Activated T-cell treated with anti-CD3 and anti-CD28 coated beads, Interleukin-2, amount 50 U/mL, for 24 hours (primary cell): ENCODE results near the gene CENPA.
A peak's percentile ranks its signal among the peaks of the same experiment; 100 is the strongest.

Experiments used
- DNase-seq: peaks from one replicate; pipeline ENCODE4 v3.0.0-alpha.2; 2020
- H3K27ac Mint-ChIP-seq: 2 replicates; pipeline ENCODE4 v1.8.0; 2020; ENCODE audit warnings: mild to moderate bottlenecking, mixed read lengths
- H3K27me3 Mint-ChIP-seq: 2 replicates; pipeline ENCODE4 v1.8.0; 2020; ENCODE audit warnings: mixed read lengths
- H3K36me3 Mint-ChIP-seq: 2 replicates; pipeline ENCODE4 v1.8.0; 2020; ENCODE audit warnings: low read depth, mixed read lengths
- H3K4me1 Mint-ChIP-seq: 2 replicates; pipeline ENCODE4 v1.8.0; 2020; ENCODE audit warnings: low read depth, mixed read lengths
- H3K4me3 Mint-ChIP-seq: 2 replicates; pipeline ENCODE4 v1.8.0; 2020; ENCODE audit warnings: mild to moderate bottlenecking, moderate library complexity, mixed read lengths
- H3K9me3 Mint-ChIP-seq: 2 replicates; pipeline ENCODE4 v1.8.0; 2020; ENCODE audit warnings: mixed read lengths

Gene CENPA

DNA sequence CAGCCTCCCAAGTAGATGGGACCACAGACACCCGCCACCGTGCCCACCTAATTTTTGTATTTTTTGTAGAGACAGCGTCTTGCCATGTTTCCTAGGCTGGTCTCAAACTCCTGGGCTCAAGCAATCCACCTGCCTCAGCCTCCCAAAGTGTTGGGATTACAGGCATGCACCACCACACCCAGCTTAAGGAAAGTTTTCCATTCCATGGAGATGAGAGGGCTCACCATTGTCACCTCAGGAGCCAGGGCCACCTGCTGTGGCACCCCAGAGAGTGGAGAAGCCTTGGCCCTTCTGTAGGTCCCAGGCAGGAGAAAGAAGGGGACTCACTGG lies 17.1 kb upstream of the CENPA start:
- H3K9me3 Mint-ChIP-seq: no peaks in the 10 kb centered on the region
- peak overlapping the region; percentile 69 for H3K27ac Mint-ChIP-seq
- DNase-seq: no peak
- H3K4me1 Mint-ChIP-seq: peaks cover 72% of the 10 kb centered on the region
- H3K27me3 Mint-ChIP-seq: no peaks in the 10 kb centered on the region
- no peak overlapping the region for H3K4me3 Mint-ChIP-seq
- H3K36me3 Mint-ChIP-seq: peaks cover 38% of the 10 kb centered on the region

DNA sequence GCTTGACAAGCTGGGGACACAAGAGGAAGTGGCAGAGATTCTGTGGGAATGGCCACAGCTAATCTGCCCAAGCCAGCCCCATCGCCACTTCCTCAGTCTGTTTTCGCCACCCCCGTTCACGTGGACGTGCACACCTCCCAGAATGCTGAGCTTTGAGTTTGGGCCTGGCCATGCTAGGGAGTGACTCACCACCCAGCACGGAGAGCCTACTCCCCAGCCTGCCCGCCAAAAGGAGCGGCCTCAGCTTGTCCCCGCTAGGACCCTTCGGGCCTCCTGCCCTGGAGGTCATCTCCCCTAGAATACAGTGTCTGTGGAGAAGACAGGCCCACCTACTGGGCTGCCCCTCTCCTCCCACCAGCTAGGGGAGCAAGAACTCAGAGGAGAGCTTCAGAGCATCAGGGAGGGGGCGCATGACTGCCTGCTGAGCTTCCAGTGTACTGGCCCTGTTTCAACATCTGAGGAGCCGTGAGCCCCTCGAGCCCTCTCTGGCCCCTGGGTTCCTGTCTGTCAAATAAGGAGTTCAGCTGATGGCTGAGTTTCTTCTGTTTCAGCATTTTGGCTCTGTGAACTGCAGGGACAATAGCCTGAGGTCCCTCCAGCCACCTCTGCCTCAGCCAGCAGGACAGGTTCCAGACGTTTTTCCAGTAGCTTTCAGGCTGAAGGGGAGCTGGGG lies 16.6 kb upstream of the CENPA start:
- Mint-ChIP-seq H3K4me1 (peaks cover 72% of the 10 kb centered on the region), H3K36me3 (peaks cover 42% of the 10 kb centered on the region)
- DNase-seq: peak; percentile 47

DNA sequence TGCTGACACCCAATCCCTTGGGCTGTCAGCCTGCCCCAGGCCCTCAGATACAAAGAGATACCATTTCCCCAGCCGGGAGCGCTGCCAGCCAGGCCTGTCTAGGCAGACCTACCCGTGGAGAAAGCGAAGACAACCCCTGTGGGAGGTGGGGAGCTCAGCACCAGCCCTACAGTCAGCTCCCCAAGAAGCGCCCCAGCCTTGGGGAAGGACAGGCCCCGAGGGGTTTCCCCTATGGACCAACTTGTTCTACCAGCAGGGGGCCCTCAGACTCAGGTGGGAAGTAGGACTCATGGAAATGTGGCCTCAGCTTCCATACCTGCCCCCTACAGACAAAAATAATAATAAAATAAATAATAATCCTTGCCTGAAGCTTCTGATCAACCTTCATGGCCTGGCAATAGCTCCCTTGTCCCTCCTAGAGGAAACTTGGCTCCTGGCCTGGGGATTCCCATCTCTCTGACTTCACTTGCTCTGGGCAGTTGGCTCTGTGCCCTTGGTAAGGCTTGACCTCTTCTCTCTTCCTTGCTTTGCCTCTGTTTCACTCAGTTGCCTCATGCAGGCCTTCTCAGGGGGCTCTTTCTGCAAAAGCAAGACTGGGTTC lies 14.8 kb upstream of the CENPA start:
- H3K4me3 Mint-ChIP-seq: no peak overlapping the region
- H3K27me3 Mint-ChIP-seq: no peaks in the 10 kb centered on the region
- DNase-seq: no peak
- H3K36me3 Mint-ChIP-seq: peaks cover 52% of the 10 kb centered on the region
- H3K4me1 Mint-ChIP-seq: peaks cover 56% of the 10 kb centered on the region
- peak overlapping the region; percentile 71 for H3K27ac Mint-ChIP-seq
- H3K9me3 Mint-ChIP-seq: no peaks in the 10 kb centered on the region

More for the DNA sequence above, 16.6 kb upstream of the CENPA start:
- H3K9me3 Mint-ChIP-seq: no peaks in the 10 kb centered on the region
- peak overlapping the region; percentile 69 for H3K27ac Mint-ChIP-seq
- no peaks in the 10 kb centered on the region for H3K27me3 Mint-ChIP-seq
- no peak overlapping the region for H3K4me3 Mint-ChIP-seq

DNA sequence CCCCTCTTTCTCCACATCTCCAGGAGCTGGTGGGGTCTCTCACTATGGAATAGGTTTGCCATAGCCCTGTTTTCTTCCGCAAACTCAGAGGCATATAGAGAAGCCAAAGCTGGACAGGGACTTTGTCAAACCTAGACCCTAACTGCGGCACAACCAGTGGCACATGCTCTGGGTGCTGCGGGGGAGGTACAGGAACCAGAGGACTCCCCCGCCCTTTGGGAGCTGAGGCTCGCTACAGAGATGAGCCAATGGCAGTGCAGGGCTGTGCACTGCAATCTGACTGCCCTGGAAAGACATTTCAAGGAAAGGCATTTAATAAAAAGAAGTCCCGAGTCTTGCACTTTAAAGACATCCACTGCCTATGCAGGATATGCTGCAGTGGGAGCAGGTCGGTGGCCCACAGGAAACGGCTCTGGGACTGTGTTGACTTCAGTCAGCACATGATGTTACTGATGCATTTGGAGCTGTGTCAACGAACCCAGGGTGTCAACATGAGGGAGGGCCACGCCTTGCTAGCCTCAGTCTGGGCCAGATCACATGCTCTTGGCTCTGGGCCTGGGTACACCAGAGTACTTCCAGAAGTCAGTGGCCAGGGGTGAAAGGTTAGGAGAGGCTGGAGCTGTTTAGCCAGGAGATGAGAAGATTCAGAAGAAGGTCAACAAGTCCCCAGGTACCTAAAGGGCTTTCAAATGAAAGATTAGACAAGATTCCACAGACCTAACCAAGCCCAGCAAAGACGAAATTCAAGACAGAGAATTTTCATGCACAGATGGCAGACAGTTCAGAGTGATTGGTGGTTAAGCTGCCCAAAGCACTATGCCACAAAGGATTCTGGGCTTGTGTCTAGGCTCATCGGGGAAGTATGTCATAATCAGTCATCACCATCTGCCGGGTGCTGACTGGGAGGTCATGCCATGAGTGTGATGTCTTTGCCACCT lies 13.5 kb upstream of the CENPA start:
- H3K4me3 Mint-ChIP-seq: no peak overlapping the region
- no peaks in the 10 kb centered on the region for H3K9me3 Mint-ChIP-seq
- H3K27me3 Mint-ChIP-seq: no peaks in the 10 kb centered on the region
- H3K27ac Mint-ChIP-seq: peak overlapping the region; percentile 71
- peak; percentile 41 for DNase-seq
- H3K36me3 Mint-ChIP-seq: peaks cover 63% of the 10 kb centered on the region
- H3K4me1 Mint-ChIP-seq: peaks cover 45% of the 10 kb centered on the region

DNA sequence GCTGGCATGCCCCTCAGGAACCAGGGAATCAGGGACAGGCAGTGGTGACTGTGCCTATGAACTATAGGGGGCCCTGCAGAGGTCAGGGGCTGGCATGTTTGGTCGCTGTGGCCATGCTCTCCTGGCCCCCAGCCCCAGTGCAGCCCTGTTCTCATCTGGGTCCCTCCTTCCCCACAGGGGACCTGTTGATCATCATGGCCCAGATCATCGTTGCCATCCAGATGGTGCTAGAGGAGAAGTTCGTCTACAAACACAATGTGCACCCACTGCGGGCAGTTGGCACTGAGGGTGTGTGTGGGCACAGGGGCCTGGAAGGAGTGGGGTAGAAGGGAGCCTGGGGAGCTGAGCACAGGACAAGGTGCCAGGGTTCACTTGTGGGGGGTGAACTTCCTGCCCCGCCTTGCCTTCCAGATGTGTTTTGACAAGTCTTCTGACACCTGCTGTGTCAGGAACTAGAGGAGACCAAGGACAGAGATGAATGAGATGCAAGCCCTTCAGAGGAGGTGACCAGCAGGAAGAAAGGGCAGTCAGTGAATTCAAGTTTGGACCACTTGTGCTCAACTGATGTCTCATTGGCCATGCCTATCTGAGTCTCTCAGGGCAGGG lies 9.6 kb upstream of the CENPA start:
- Mint-ChIP-seq H3K9me3 (no peaks in the 10 kb centered on the region), H3K4me1 (peaks cover 29% of the 10 kb centered on the region), H3K27ac (peak overlapping the region; percentile 56), H3K27me3 (no peaks in the 10 kb centered on the region), H3K4me3 (no peak overlapping the region), H3K36me3 (peaks cover 87% of the 10 kb centered on the region)
- DNase-seq: no peak

DNA sequence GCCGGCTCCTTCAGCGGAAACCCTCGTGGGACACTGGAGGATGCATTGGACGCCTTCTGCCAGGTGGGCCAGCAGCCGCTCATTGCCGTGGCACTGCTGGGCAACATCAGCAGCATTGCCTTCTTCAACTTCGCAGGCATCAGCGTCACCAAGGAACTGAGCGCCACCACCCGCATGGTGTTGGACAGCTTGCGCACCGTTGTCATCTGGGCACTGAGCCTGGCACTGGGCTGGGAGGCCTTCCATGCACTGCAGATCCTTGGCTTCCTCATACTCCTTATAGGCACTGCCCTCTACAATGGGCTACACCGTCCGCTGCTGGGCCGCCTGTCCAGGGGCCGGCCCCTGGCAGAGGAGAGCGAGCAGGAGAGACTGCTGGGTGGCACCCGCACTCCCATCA lies 7.8 kb upstream of the CENPA start:
- Mint-ChIP-seq H3K27ac (peak overlapping the region; percentile 91), H3K4me3 (no peak overlapping the region)

DNA sequence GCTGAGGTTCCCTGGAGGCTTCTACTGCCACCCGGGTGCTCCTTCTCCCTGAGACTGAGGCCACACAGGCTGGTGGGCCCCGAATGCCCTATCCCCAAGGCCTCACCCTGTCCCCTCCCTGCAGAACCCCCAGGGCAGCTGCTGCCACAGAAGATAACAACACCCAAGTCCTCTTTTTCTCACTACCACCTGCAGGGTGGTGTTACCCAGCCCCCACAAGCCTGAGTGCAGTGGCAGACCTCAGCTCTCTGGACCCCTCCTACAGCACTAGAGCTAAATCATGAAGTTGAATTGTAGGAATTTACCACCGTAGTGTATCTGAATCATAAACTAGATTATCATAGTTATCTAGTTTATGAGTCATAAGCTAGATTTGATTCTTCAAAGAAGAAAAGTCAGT lies 7.3 kb upstream of the CENPA start:
- H3K36me3 Mint-ChIP-seq: peaks cover 79% of the 10 kb centered on the region
- no peak overlapping the region for H3K4me3 Mint-ChIP-seq
- peak overlapping the region; percentile 91 for H3K27ac Mint-ChIP-seq
- H3K27me3 Mint-ChIP-seq: no peaks in the 10 kb centered on the region
- H3K4me1 Mint-ChIP-seq: peaks cover 12% of the 10 kb centered on the region
- H3K9me3 Mint-ChIP-seq: no peaks in the 10 kb centered on the region
- no peak for DNase-seq

More for the DNA sequence above, 7.8 kb upstream of the CENPA start:
- Mint-ChIP-seq H3K4me1 (peaks cover 12% of the 10 kb centered on the region), H3K36me3 (peaks cover 79% of the 10 kb centered on the region), H3K9me3 (no peaks in the 10 kb centered on the region), H3K27me3 (no peaks in the 10 kb centered on the region)
- no peak for DNase-seq

DNA sequence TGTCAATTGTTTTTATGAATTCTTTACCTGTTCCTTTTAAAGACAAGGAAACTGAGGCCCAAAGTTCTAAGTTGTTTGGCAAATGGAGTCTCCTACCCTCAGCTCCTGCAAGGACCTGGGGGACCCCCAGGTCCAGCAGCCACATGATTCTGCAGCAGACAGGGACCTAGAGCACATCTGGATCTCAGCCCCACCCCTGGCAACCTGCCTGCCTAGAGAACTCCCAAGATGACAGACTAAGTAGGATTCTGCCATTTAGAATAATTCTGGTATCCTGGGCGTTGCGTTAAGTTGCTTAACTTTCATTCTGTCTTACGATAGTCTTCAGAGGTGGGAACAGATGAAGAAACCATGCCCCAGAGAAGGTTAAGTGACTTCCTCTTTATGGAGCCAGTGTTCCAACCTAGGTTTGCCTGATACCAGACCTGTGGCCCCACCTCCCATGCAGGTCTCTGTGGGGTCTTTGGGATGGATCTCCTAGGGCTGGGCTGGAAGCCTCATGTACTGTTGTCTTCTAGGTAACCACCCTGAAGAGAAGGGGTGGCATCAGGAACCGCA lies 5.6 kb upstream of the CENPA start:
- DNase-seq: no peak
- Mint-ChIP-seq H3K4me3 (no peak overlapping the region), H3K27me3 (no peaks in the 10 kb centered on the region), H3K9me3 (no peaks in the 10 kb centered on the region), H3K27ac (no peak overlapping the region), H3K36me3 (peaks cover 64% of the 10 kb centered on the region), H3K4me1 (peaks cover 16% of the 10 kb centered on the region)

DNA sequence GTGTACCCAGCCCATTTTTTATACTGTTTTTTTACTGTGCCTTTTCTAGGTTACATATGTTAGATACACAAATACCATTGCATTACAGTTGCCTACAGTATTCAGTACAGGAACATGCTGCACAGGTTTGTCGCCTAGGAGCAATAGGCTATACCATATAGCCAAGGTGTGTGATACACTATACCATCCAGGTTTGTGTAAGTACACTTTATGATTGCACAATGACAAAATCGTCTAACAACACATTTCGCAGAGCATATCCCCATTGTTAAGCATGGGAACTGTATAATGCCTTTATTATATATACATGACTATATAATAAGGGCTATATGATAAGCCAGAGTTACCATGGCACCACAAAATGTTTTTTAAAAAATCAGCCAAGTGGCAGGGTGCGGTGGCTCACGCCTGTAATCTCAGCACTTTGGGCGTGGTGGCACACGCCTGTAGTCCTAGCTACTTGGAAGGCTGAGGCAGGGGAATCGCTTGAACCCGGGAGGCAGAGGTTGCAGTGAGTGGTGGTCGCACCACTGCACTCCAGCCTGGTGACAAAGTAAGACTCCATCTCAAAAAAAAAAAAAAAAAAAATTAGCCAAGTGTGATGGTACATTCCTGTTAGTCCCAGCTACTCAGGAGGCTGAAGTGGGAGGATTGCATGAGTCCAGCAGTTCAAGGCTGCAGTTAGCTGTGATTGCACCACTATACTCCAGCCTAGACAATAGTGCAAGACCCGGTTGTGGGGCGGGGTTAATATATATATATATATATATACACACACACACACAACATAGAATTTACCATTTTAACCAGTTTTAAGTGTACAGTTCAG lies 2.8 kb upstream of the CENPA start:
- peaks cover 2% of the 10 kb centered on the region for H3K9me3 Mint-ChIP-seq
- no peak for DNase-seq
- H3K4me3 Mint-ChIP-seq: no peak overlapping the region
- peaks cover 12% of the 10 kb centered on the region for H3K27me3 Mint-ChIP-seq
- H3K27ac Mint-ChIP-seq: no peak overlapping the region
- peaks cover 25% of the 10 kb centered on the region for H3K4me1 Mint-ChIP-seq
- peaks cover 45% of the 10 kb centered on the region for H3K36me3 Mint-ChIP-seq

DNA sequence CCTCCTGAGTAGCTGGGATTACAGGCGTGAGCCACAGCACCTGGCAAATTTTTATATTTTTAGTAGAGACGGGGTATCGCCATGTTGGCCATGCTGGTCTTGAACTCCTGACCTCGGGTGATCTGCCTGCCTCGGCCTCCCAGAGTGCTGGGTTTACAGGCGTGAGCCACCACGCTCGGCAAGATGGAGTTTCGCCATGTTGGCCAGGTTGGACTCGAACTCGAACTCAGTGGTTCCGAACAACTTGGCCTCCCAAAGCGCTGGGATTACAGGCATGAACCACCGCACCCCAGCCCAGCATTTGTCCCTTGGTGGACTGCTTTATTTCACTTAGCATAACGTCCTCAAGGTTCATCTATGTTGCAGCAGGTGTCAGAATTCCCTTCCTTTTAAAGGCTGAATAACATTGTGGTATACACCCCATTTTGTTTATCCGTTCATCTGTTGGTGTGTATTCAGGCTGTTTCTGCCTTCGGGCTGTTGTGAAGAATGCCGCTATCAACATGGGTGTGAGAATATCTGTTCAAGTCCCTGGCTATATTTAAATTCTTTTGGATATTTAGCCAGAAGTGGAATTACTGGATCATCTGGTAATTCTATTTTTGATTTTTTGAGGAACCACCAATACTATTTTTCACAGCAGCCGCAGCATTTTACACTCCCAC lies 1.2 kb upstream of the CENPA start:
- no peak for DNase-seq
- Mint-ChIP-seq H3K27me3 (peaks cover 22% of the 10 kb centered on the region), H3K27ac (no peak overlapping the region), H3K4me3 (peak overlapping the region; percentile 85), H3K9me3 (peaks cover 2% of the 10 kb centered on the region), H3K36me3 (peaks cover 34% of the 10 kb centered on the region), H3K4me1 (peaks cover 15% of the 10 kb centered on the region)

DNA sequence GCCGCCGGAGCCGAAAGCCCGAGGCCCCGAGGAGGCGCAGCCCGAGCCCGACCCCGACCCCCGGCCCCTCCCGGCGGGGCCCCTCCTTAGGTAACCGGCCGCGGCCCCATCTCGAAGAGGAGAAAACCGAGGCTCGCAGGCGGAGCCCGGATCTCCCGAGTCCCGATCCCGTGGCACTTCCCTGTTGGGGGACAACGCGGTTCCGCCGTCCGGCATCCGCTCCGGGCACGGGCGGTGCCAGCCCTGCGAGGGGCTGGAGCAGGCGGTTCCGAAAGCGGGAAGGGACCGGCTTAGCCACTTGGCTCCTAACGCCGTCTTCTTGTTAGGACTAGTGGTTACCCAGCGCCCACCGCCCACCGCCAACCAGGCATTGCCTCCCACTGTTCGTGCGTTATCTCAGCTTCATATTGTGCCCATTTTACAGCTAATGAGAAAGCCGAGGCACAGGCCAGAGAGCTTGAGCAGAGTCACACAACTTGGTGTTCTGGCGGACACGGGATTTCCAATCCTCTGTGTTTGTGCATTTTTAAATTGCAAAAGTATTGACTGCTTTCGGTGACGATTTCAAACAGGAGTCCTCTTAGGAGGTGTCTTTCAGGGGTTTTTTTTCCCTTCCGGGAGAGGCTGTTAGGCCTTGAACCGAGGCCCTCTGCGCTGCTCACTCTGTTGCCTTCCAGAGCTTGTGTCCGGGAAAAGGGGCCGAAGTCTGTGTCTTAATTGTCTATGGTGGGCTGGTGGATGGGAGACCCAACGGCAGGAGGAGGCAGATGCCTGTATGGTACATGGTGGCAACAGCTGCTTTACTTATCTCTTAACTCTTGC lies 562 bp downstream of the CENPA start:
- peaks cover 5% of the 10 kb centered on the region for H3K9me3 Mint-ChIP-seq
- no peak for DNase-seq
- H3K4me1 Mint-ChIP-seq: peaks cover 15% of the 10 kb centered on the region
- H3K27ac Mint-ChIP-seq: peak overlapping the region; percentile 54
- H3K4me3 Mint-ChIP-seq: peak overlapping the region; percentile 85
- peaks cover 17% of the 10 kb centered on the region for H3K36me3 Mint-ChIP-seq
- peaks cover 25% of the 10 kb centered on the region for H3K27me3 Mint-ChIP-seq

DNA sequence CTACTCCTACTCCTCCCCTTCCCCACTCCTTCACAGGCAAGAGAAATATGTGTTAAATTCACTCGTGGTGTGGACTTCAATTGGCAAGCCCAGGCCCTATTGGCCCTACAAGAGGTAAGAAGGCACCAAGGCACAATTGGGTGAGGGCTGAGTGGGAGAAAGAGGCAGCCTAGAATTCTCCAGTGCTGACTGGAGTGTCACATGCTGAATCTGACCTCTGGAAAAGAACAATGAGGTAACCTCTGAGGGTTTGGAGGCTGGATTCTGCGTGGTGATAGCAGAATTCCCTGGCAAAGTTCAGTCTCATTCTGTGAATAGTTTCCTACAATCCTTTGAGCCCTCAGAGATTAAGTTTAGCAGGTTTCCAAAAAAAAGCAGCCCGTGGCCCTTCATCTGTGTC lies 6.9 kb downstream of the CENPA start:
- Mint-ChIP-seq H3K27me3 (peaks cover 17% of the 10 kb centered on the region), H3K36me3 (peaks cover 49% of the 10 kb centered on the region), H3K27ac (no peak overlapping the region), H3K4me1 (peaks cover 2% of the 10 kb centered on the region), H3K4me3 (no peak overlapping the region), H3K9me3 (peaks cover 5% of the 10 kb centered on the region)
- DNase-seq: no peak

DNA sequence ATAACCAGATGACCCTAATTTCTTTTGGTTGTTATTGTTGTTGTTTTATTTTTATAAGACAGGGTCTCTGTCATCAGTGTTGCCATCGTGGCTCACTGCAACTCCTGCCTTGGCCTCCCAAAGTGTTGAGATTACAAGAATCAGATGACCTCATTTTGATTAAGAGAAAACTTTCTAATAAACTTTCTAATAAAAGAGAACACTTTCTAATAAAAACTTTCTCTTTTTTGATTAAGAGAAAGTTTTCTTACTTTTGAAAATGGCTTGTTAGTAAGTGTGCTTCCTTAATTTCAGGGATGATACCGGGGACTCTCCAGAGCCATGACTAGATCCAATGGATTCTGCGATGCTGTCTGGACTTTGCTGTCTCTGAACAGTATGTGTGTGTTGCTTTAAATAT lies 7.7 kb downstream of the CENPA start:
- Mint-ChIP-seq H3K27ac (no peak overlapping the region), H3K27me3 (peaks cover 10% of the 10 kb centered on the region), H3K36me3 (peaks cover 50% of the 10 kb centered on the region), H3K4me3 (no peak overlapping the region), H3K4me1 (no peaks in the 10 kb centered on the region), H3K9me3 (peaks cover 5% of the 10 kb centered on the region)
- no peak for DNase-seq
